ENCODE measurements around the gene FBXL7. TPM values are rescaled to one million over a fixed set of nuclear protein-coding genes. Genes with fewer than 3 reads are reported as not detected.

FBXL7 gene
- total and polyA plus RNA-seq, 2 experiments from 2014 or later, result 4.5 to 15.2 TPM

- DNase-seq (ENCODE audit: low spot score), result no peak
- Mint-ChIP-seq H3K4me3 (no peak overlapping the region), H3K27ac (no peak overlapping the region), H3K4me1 (peaks cover 27% of the 10 kb centered on the region), H3K36me3 (ENCODE audit: low read depth) (peaks cover 11% of the 10 kb centered on the region; the same call in 1 of the 3 replicates), H3K27me3 (ENCODE audit: insufficient read depth, low read depth, poor library complexity) (peaks cover 1% of the 10 kb centered on the region), H3K9me3 (no peaks in the 10 kb centered on the region)
- ATAC-seq, result no peak
- Histone ChIP-seq H3K4me3 (no peak overlapping the region), H4K20me1 (replicated peaks; ENCODE audit: insufficient read depth) (peaks cover 8% of the 10 kb centered on the region), H3K4me1 (ENCODE audit: insufficient read depth) (peaks cover 27% of the 10 kb centered on the region), H3K4me2 (peak overlapping the region; percentile 13; the same call in 1 of the 2 replicates), H3K27me3 (ENCODE audit: insufficient read depth) (no peaks in the 10 kb centered on the region), H2AFZ (no peak overlapping the region), H3K27ac (ENCODE audit: low read depth) (peak overlapping the region; percentile 63; the same call in 1 of the 2 replicates), H3K79me2 (replicated peaks; ENCODE audit: insufficient read depth) (peaks cover 90% of the 10 kb centered on the region), H3K9me2 (ENCODE audit: insufficient read depth) (peaks cover 5% of the 10 kb centered on the region), H3K36me3 (ENCODE audit: insufficient read depth) (no peaks in the 10 kb centered on the region), H3F3A (replicated peaks; ENCODE audit: low read depth) (no peaks in the 10 kb centered on the region)
- no peak for TF ChIP-seq NANOG (IDR thresholded peaks at IDR 0.05; ENCODE audit: borderline replicate concordance)
- TF ChIP-seq EZH2phosphoT487 (IDR thresholded peaks at IDR 0.05; ENCODE audit: unreplicated experiment), result no peak
- TF ChIP-seq STAT1 (IDR thresholded peaks at IDR 0.05; ENCODE audit: unreplicated experiment), result no peak
- TF ChIP-seq ETS1 (IDR thresholded peaks at IDR 0.05), result no peak
- TF ChIP-seq REST (IDR thresholded peaks at IDR 0.05; ENCODE audit: unreplicated experiment), result no peak
- TF ChIP-seq CTCF (conservative IDR thresholded peaks at IDR 0.05; ENCODE audit: low read depth in 2 of 2), result no peak
- TF ChIP-seq, protein P1, sequence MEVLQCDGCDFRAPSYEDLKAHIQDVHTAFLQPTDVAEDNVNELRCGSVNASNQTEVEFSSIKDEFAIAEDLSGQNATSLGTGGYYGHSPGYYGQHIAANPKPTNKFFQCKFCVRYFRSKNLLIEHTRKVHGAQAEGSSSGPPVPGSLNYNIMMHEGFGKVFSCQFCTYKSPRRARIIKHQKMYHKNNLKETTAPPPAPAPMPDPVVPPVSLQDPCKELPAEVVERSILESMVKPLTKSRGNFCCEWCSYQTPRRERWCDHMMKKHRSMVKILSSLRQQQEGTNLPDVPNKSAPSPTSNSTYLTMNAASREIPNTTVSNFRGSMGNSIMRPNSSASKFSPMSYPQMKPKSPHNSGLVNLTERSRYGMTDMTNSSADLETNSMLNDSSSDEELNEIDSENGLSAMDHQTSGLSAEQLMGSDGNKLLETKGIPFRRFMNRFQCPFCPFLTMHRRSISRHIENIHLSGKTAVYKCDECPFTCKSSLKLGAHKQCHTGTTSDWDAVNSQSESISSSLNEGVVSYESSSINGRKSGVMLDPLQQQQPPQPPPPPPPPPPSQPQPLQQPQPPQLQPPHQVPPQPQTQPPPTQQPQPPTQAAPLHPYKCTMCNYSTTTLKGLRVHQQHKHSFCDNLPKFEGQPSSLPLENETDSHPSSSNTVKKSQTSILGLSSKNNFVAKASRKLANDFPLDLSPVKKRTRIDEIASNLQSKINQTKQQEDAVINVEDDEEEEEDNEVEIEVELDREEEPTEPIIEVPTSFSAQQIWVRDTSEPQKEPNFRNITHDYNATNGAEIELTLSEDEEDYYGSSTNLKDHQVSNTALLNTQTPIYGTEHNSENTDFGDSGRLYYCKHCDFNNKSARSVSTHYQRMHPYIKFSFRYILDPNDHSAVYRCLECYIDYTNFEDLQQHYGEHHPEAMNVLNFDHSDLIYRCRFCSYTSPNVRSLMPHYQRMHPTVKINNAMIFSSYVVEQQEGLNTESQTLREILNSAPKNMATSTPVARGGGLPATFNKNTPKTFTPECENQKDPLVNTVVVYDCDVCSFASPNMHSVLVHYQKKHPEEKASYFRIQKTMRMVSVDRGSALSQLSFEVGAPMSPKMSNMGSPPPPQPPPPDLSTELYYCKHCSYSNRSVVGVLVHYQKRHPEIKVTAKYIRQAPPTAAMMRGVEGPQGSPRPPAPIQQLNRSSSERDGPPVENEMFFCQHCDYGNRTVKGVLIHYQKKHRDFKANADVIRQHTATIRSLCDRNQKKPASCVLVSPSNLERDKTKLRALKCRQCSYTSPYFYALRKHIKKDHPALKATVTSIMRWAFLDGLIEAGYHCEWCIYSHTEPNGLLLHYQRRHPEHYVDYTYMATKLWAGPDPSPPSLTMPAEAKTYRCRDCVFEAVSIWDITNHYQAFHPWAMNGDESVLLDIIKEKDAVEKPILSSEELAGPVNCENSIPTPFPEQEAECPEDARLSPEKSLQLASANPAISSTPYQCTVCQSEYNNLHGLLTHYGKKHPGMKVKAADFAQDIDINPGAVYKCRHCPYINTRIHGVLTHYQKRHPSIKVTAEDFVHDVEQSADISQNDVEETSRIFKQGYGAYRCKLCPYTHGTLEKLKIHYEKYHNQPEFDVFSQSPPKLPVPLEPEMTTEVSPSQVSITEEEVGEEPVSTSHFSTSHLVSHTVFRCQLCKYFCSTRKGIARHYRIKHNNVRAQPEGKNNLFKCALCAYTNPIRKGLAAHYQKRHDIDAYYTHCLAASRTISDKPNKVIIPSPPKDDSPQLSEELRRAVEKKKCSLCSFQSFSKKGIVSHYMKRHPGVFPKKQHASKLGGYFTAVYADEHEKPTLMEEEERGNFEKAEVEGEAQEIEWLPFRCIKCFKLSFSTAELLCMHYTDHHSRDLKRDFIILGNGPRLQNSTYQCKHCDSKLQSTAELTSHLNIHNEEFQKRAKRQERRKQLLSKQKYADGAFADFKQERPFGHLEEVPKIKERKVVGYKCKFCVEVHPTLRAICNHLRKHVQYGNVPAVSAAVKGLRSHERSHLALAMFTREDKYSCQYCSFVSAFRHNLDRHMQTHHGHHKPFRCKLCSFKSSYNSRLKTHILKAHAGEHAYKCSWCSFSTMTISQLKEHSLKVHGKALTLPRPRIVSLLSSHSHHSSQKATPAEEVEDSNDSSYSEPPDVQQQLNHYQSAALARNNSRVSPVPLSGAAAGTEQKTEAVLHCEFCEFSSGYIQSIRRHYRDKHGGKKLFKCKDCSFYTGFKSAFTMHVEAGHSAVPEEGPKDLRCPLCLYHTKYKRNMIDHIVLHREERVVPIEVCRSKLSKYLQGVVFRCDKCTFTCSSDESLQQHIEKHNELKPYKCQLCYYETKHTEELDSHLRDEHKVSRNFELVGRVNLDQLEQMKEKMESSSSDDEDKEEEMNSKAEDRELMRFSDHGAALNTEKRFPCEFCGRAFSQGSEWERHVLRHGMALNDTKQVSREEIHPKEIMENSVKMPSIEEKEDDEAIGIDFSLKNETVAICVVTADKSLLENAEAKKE (CRISPR knock-in tag; IDR thresholded peaks at IDR 0.05), result no peak
- no peak for TF ChIP-seq CREB1 (CRISPR knock-in tag; IDR thresholded peaks at IDR 0.05; ENCODE audit: low read depth)
- no peak for TF ChIP-seq ZNF331 (CRISPR knock-in tag; IDR thresholded peaks at IDR 0.05; ENCODE audit: low read depth)
Observed at GRCh38 chr5:15520856-15521255, 20.9 kb downstream of the FBXL7 start.
